HG02642 (cell line): Measurements from ENCODE around the gene USP44.
"Not testable (repeated sequence)": the region's sequence is repeated elsewhere in the genome, so short reads cannot be mapped to it uniquely, and the experiment has no call there.

ENCODE experiments used
- ATAC-seq: cut with Tn5 transposase; IDR thresholded peaks from one replicate; pipeline ENCODE4 v1.9.1; 2021; ENCODE audit warnings: mild to moderate bottlenecking; ENCODE audit not compliant: unreplicated experiment, poor library complexity

The USP44 gene

GRCh38 chr12:95551305-95551704 lies at the start of gene USP44:
Gene USP44, minus strand, starts transcription at chr12:95551476. Its CDS starts 17,220 bp downstream, at chr12:95534256.
- ATAC-seq: no peak

GRCh38 chr12:95600567-95600966 lies 49.3 kb upstream of the USP44 start:
- no peak for ATAC-seq

DNA sequence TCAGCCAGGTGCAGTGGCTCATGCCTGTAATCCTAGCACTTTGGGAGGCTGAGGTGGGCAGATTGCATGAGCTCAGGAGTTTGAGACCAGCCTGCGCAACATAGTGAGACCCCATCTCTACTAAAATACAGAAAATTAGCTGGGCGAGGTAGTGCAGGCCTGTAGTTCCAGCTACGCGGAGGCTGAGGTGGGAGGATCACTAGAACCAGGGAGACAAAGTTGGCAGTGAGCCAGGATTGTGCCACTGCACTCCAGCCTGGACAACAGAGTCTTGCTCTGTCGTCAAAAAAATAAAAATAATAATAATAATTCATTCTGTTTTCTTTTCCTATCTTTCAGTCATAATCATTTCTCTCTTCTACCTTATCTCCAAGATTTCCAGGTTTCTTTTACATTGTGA lies 48.6 kb upstream of the USP44 start:
- ATAC-seq: no peak

- no peak for ATAC-seq
These were observed 42.9 kb upstream of the USP44 start for GRCh38 chr12:95594136-95594535.

GRCh38 chr12:95593266-95593871 lies 42.1 kb upstream of the USP44 start:
- ATAC-seq: no peak

DNA sequence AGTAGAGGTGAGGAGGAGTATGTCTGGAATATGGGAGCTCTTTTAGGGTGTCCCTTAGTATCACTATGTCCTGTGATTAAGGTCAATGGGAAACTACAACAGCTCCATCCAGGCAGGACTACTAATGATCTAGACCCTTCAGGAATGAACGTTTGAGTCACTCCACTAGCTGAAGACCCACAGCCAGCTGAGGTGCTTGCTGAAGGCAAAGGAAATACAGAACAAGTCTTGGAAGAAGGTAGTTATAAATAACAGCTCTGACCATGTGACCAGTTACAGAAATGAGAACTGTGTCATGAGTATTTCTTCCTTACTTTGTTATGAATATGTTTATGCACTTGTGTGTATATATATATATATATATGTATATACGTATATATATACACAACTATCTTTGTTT lies 40.5 kb upstream of the USP44 start:
- ATAC-seq: no peak

DNA sequence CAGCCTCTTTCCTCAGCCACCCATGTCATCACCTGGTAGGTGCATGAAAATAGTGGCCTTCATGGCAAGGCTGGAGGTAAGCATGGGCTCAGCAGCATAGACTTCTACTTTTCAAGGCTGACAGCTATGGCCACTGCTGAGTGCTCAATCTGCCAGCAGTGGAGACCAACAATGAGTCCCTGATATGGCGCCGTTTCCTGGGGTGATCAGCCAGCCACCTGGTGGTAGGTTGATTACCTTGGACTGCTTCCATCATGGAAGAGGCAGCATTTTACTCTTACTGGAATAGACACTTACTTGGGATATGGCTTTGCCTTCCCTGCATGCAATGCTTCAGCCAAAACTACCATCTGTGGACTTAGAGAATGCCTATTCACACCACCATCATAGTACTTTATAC lies 39.5 kb upstream of the USP44 start:
- no peak for ATAC-seq

DNA sequence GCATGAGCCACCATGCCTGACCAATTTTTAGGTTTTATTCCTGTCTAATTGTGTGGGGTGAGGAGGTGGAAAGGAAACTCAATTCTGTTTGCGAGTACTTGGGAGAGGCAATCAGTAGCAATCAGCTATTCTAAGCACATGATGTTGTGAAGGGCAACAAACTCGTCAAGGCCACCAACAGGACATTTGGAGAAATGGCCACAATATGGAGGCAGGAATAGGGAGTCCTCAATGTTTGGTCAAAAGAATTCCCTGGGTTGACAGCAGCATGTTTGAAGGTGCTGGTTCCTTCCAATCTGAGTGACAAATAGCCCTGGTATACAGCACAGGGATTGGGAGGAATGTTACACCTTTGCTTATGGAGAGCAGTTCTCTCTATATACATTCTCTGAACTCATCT lies 32.7 kb upstream of the USP44 start:
- no peak for ATAC-seq

DNA sequence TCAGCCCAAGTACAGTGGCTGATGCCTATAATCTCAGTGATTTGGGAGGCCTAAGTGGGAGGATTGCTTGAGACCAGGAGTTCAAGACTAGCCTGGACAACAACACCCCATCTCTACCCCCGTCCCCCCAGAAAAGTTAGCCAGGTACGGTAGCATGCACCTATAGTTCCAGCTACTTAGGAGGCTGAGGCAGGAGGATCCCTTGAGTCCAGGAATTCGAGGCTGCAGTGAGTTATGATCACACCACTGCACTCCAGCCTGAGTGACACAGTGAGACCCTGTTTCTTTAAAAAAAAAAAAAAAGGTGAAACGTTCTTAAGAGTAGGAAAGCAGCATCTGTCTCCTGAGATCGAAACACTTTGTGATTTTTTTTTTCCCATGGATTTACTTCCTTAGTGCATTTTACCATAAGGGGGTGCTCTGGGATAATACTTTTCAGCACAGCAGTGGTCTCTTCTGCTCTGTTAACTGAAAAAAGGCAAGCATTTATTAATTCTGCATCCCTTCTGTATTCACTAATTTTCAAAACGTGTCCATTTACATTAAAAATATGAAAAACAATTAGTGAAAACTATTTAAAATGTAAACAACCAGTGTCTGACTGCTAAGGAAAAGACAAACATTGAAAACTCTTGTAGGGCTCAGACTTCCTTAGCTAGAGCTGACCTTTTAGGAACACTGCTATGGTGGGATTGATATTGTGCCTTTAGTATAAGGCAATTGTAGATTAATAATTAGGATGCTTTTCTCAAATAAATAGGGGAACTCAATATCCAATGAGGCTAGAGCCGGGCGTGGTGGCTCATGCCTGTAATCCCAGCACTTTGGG lies 31.2 kb upstream of the USP44 start:
- ATAC-seq: no peak

DNA sequence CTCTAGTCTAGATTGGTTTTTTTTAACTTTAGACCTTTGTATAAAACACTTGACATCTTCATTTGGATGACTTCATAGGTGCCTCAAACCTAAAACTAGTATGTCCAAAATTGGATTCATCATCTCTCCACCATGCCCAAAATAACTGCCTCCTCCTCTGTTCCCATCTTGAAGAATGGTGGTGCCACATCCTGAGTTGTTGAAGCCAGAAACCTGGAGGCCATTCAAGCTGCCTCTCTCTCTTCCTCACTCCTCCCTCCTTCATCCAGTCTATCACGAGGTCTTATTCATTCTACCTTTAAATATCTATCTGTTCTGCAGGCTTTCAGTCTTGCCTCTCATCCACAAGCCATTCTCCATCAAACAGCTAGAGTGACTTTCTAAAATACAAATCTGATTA lies 26.5 kb upstream of the USP44 start:
- no peak for ATAC-seq

DNA sequence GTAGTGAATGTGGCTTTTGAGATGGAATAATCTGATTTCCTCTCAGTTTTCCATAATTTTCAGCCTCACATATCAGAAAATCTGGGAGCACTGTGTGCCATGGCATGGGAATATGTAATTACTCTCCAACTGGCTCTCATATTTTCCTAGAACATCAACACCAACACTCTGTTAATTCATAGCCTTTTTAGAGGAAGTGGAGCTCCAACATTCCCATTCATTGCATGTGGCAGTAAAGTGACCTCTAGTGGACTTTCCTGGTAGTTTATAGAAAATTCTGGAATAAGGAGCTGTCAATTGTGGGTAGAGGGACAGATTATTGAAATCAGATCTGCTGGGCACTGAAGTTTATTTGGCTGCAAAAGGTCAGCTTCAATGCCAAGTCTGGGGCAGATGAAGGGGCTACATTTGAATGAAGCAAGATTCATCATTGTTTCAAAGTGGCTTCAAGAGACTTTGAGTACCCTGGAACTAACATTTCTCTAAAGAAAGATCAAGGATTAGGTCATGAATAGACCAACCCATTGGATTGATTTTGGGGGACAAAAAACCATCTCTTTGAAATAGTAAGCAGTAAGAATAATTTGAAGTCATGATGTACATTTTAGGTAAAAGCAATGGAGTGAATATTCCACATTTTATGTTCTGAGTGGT lies 23.6 kb upstream of the USP44 start:
- no peak for ATAC-seq

DNA sequence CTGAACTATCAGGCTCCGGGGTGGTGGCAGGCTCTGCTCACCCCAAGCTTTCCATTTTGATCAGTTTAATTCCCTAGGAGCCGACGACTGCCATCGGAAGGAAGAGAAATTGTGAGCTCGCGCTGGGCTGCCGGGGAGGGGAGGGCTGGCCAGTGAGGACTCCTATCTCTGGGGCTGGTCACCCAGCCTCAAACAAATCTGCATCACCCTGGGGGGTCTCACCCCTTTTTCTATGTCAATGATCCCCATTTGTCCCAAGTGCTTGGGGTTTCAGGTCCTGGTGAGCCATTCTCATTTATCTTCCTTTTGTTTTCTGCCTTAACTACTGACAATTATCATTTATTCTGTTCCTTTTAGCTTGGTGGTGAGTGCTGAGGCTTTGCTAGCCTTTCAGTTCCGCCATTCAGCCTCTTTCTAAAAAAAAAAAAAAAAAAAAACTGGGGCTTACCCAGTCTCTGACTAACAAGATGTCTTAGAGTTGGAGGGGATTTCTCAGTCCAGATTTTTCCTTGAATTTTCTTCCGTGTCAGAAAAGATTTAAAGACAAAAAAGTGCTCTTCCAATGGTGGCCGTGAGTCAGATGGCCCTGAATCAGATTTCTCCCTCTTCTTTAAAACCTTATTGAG lies 22.8 kb upstream of the USP44 start:
- no peak for ATAC-seq

DNA sequence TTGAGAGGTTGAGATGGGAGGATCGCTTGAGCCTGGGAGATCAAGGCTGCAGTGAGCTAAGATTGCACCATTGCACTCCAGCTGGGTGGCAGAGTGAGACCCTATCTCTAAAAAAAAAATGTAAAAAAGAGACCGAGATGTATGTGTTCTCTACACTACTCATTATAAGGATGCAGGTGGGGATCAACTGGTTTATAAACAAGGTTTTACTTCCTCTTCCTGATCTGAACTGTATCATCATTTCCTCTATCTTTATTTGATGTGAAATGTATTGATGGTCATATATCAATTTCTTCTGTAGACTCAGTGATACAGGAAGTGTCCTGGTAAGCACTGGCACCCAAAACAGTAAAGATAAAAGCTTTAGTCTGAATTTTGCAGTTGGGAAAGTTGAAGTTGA lies 20.1 kb upstream of the USP44 start:
- ATAC-seq: no peak

- not testable (repeated sequence) for ATAC-seq
These were observed 16.8 kb upstream of the USP44 start for GRCh38 chr12:95568045-95568444.

DNA sequence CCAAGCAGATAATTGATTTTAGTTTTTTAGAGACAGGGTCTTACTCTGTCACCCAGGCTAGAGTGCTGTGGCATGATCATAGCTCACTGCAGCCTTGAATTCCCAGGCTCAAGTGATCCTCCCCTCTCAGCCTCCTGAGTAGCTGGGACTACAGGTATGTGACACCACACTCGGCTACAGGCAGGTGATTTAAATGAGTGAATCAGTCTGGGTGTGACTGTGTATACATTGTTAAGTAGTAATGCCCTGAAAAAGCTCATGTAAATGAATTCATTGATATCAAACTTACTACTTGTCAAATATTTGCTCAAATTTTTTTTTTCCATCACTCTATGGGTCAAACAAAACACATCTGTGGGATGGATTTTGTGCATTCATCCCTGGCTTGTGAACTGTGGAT lies 6.3 kb upstream of the USP44 start:
- ATAC-seq: no peak

DNA sequence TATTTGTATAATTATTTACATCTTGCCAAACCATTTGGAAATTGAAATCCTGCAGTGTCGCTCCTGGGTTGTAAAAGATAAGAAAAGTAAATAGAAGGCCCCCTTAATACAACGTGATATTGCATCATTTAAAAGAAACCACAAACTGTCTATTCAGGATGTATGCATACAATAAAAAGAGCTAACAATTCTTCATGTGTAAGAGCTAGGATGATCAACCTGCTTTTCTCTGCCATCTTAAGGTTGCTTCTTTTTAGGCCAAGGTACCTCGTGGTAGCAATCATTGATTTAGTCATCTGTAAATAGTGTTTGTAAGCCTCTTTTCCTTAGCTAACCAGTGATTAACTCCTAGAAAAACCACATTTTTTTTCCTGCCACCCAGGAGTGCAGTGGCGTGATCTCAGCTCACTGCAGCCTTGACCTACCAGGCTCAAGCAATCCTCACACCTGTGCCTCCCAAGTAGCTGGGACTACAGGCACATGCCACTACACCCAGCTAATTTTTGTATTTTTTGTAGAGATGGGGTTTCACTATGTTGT lies 3.3 kb upstream of the USP44 start:
- no peak for ATAC-seq

GRCh38 chr12:95553197-95553943 lies 2.1 kb upstream of the USP44 start:
- ATAC-seq: no peak

DNA sequence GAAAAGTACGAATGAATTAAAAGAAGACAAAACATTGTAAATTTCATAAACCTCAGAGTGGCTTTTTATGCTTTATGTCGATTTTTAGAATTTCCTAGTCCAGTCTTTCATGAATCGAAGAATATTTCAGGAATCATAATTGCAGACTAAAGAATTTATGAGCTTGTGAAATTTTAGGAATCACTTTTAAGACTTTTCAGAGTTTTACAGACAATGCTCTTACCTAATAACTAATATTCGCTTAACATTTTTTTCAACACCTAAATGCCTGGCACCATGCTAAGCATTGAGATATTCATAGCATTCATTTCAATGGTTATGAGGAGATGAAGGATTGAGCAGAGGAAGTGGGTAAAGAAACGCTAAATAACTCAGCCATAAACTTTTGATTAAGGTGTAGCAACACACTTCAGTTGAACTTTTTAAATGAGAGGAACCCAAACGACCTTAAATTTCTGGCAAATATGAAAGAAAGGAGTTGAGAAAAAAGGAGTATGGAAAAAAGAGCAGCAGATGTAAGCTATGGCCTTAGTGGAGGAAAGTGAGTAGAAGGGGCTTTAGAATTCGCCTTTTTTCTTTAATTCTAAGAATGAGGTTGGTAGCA lies 739 bp upstream of the USP44 start:
- no peak for ATAC-seq

DNA sequence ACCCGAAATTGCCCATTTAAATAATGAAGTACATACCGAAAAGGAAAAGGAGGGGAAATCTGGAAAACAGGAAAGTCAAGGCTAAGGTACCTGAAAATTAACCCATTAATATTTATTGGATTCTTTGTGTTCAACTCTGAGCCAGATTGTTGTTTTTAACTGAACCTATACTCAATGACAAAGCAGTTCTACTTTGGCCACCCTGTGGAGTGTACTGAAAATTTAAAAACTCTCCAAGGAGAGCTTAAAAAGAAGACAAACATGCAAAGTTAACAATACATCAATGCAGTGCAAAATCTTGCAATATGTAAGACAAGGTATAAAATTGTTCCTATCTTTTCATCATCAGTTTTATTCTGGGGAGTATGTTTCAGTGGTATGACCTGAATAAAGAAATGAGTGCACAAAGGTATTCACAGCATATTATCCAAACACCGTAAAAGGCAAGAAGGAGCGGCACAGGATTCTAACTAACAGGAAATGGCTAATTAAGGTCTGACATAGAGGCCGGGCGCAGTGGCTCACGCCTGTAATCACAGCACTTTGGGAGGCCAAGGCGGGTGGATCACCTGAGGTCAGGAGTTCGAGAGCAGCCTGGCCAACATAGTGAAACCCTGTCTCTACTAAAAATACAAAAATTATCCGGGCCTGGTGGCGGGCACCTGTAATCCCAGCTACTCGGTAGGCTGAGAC lies 1.7 kb downstream of the USP44 start:
- no peak for ATAC-seq
